ENCODE results near the gene ANKS6.

DNA sequence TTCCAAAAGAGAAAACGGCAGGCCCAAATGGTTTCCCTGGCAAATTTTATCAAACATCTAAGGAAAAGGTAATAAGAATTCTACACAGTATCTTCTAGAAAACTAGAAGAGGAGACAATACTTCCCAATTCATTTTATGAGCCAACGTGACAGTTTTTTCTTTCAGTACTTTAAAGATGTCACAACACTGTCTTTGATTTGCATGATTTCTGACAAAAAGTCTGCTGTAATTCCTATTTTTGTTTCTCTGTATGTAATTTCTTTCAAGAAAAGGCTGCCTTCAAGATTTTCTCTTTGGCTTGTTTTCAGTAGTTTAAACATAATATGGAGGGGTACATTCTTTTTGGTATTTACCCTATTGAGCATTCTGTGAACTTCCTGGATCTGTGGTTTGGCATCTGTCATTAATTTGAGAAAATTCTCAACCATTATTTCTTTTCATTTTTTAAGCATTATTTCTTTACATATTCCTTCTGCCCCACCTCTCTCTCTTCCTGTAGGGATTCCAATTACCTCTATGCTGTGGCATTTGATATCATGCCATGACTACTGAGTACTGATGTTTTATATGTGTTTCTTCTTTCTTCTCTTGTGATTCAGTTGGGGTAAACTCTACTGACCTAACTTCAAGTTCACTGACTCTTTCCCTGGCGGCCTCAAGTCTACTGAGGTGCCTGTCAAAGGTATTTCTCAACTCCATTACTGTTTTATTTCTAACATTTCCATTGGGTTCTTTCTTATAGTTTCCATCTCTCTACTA lies 32.2 kb downstream of the ANKS6 start:
- no peak for TF ChIP-seq EZH2 (IDR thresholded peaks at IDR 0.05)
- TF ChIP-seq JUND (IDR thresholded peaks at IDR 0.05), result no peak
- TF ChIP-seq, protein P1, sequence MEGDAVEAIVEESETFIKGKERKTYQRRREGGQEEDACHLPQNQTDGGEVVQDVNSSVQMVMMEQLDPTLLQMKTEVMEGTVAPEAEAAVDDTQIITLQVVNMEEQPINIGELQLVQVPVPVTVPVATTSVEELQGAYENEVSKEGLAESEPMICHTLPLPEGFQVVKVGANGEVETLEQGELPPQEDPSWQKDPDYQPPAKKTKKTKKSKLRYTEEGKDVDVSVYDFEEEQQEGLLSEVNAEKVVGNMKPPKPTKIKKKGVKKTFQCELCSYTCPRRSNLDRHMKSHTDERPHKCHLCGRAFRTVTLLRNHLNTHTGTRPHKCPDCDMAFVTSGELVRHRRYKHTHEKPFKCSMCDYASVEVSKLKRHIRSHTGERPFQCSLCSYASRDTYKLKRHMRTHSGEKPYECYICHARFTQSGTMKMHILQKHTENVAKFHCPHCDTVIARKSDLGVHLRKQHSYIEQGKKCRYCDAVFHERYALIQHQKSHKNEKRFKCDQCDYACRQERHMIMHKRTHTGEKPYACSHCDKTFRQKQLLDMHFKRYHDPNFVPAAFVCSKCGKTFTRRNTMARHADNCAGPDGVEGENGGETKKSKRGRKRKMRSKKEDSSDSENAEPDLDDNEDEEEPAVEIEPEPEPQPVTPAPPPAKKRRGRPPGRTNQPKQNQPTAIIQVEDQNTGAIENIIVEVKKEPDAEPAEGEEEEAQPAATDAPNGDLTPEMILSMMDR (IDR thresholded peaks at IDR 0.05 in 2 of 3, conservative IDR thresholded peaks at IDR 0.05 in 1 of 3; ENCODE audit: borderline replicate concordance in 1 of 3, insufficient read depth in 1 of 3, low read depth in 2 of 3, low read length in 2 of 3), result no peak
- no peak for TF ChIP-seq POLR2A (IDR thresholded peaks at IDR 0.05; ENCODE audit: borderline replicate concordance, extremely low read depth, insufficient read depth, insufficient read length)
- TF ChIP-seq SRF (IDR thresholded peaks at IDR 0.05; ENCODE audit: low read depth), result no peak
- TF ChIP-seq ZNF274 (IDR thresholded peaks at IDR 0.05; ENCODE audit: low read depth, low read length), result no peak
- TF ChIP-seq, protein P2, sequence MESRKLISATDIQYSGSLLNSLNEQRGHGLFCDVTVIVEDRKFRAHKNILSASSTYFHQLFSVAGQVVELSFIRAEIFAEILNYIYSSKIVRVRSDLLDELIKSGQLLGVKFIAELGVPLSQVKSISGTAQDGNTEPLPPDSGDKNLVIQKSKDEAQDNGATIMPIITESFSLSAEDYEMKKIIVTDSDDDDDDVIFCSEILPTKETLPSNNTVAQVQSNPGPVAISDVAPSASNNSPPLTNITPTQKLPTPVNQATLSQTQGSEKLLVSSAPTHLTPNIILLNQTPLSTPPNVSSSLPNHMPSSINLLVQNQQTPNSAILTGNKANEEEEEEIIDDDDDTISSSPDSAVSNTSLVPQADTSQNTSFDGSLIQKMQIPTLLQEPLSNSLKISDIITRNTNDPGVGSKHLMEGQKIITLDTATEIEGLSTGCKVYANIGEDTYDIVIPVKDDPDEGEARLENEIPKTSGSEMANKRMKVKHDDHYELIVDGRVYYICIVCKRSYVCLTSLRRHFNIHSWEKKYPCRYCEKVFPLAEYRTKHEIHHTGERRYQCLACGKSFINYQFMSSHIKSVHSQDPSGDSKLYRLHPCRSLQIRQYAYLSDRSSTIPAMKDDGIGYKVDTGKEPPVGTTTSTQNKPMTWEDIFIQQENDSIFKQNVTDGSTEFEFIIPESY (IDR thresholded peaks at IDR 0.05; ENCODE audit: extremely low read depth, insufficient replicate concordance, low read length), result no peak
- TF ChIP-seq, protein P3, sequence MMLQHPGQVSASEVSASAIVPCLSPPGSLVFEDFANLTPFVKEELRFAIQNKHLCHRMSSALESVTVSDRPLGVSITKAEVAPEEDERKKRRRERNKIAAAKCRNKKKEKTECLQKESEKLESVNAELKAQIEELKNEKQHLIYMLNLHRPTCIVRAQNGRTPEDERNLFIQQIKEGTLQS (IDR thresholded peaks at IDR 0.05), result no peak
- no peak for TF ChIP-seq TCF7L2 (IDR thresholded peaks at IDR 0.05; ENCODE audit: borderline replicate concordance, extremely low read depth, insufficient read depth, insufficient read length)
- TF ChIP-seq POLR2AphosphoS5 (IDR thresholded peaks at IDR 0.05; ENCODE audit: low read depth, low read length), result no peak
- no peak for TF ChIP-seq RAD21 (IDR thresholded peaks at IDR 0.05; ENCODE audit: low read depth)
- no peak for TF ChIP-seq CEBPB (IDR thresholded peaks at IDR 0.05; ENCODE audit: low read depth)
- no peak for TF ChIP-seq ZFX (IDR thresholded peaks at IDR 0.05)
- TF ChIP-seq SP1 (IDR thresholded peaks at IDR 0.05; ENCODE audit: low read depth), result no peak

All from HCT116 (cell line).